Esophagus squamous epithelium (tissue), 4 donors: ENCODE results near the gene HDAC1.

Source experiments
- CTCF ChIP-seq, 6 experiments: fragments of 450-650 bp in 4 of 6; fragments of 200-600 bp in 2 of 6; sonication (generic) in 2 of 6; IDR thresholded peaks; one replicate each; pipeline ENCODE4 v1.5.1; 2016 to 2019; ENCODE audit warnings: antibody characterized with exemption in 6 of 6, mild to moderate bottlenecking in 4 of 6, moderate library complexity in 4 of 6
- POLR2A ChIP-seq, 4 donors: fragments of 450-650 bp; IDR thresholded peaks; one replicate each; pipeline ENCODE4 v1.6.1; 2017; ENCODE audit warnings: antibody characterized with exemption in 4 of 4, mild to moderate bottlenecking in 4 of 4, moderate library complexity in 3 of 4

GRCh38 chr1:32256473-32257226 lies 35.2 kb upstream of the HDAC1 start:
- no peak for TF ChIP-seq CTCF (IDR thresholded peaks at IDR 0.05)
- TF ChIP-seq POLR2A (IDR thresholded peaks at IDR 0.05), result no peak
